Fibroblast of gingiva (primary cell): ENCODE measurements around the gene STIL.

Source experiments
- DNase-seq: peaks from one replicate; pipeline ENCODE4 v3.0.0-alpha.2; 2011; ENCODE audit warnings: low read depth

Gene STIL

DNA sequence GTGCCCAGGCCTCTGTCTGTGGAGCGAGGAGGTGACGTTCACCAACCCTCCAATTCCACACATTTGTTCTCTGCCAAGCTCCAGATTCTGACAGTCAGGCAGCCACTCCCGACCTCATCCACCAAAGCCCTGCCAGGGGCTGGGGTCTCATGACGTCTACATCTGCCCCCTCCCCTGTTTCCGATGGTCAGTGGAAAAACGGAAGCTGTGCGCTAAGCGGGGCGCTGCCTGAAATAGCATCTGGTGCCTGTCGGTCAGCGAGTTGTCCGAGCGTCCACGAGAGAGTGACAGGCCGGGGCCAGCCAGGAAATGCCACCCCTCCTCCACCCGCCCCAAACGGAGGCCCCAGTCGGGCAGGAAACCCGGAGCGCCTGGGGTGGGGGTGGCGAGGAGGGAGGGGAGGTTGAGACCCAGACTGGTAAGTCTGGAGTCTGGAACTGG, 78.7 kb downstream of the STIL start:
- no peak for DNase-seq

DNA sequence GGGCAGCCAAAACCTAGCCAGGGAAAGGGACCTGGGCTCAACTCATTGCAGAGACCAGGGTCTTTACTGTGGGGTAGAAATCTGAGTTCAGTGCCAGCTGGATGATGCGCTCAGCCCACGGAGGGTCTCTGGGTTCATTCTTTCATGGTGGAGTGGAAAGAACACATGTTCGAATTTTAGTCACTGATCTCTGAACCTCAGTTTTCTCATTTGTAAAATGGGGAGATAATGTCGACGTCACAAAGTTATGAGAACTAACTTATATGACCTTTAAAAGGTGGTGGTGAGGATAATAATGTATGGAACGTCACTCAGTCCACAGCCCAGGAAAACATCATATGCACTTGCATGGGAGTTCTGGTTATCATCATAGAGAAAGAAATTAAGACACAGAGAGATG, 80.8 kb downstream of the STIL start:
- no peak for DNase-seq

DNA sequence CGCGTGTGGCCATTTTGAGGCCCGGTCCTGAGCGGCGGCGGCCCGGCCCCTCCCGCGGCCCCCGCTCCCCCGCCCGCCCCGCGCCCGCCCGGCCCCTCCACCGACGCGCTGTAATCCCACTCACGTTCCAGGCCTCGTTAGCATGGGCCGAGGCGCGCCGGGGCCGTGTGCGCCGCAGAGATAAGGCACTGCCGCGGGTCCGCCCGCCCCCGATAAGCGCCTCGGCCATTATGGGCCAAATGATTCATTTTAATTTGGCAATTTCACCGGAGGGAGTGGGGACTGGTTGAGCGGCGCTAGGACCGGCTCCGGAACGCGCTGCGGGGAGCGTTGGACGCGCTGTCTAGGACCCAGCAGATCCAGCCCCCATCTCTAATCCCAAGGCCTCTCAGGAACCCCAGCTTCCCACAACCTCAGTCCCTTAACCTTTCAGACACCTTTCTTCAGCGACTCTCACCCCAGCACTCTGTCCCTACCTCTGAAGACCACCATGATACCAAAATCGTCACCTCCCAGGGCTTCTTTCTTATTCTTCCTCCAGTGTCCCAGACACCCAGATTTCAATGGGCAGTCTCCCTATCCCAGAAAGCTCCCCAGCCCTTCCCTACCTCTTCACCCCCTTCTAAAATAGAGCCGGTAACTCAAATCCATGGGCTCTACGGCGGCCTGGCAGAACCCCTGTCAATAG, 81.6 kb downstream of the STIL start, which contains the start of gene TAL1:
Gene TAL1, minus strand, starts transcription at position 39 of the 688 bp plus-strand sequence. CDS start 6,337 bp downstream, outside the sequence.
- DNase-seq: no peak

DNA sequence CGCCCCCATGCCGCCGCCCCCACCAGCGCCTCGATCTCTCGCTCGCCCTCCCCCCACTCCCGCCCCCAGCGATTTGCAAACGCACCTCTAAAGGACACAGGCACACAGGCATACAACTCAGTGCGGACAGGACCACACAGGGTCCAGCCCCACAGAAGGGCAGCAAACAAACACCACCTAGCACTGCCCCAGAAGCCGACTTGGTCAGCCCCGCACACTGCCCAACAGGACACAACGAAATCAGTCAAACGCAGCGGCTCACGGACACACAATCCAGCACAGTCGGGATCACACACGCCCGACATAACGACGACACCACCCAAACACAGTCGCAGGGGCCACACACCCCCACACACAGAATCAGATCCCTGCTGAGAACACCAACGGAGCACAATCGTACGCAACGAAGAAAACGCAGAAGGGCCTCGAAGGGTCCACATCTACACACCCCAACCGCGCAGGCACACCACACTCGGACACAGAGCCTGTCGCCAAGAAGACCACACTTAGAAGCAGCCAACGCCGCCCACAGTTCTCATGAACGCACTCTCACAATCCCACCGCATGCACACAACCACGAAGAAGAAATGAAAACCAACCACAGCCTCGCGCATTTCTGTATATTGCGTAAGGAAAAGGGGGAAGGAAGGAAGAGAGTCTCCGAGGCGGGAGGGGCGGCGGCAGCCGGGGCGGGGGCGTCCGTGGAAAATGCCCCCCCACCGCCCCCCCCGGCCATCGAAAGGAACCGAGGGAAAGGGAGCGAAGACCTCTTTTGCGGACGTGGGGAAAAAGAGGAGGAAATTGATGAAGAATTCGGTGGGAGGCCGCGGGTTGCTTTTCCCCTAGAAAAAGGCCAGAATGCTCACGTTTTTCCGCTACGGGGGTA, 82.4 kb downstream of the STIL start:
- peak; percentile 11 for DNase-seq

DNA sequence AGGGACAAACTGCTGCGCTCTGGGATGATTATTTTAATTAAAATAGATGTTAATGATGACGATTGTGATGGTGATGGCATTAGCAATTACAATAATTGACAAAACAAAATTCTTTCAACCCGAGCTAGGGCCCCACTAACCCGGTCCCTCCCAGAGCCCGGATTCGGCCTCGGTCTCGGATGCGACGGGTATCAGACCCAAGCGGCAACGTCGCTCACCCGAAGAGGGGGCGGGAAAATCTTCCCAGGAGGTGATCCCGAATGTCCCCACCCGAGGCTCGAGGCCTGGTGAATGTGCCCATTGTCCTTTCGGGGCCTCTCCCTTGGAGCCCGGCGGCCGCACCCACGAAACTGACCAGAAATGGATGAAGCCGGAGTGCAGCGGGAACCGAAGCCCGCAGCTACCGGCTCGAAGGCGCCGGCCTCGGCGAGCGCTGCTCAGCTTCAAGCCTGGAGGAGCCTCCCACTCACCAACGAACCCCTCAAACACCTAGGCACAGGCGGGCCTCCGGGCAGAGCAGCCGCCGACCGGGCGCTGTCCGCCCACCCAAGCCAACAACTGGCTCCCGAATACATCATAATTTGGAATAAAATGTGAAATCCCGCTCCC, 83.2 kb downstream of the STIL start:
- DNase-seq: no peak

DNA sequence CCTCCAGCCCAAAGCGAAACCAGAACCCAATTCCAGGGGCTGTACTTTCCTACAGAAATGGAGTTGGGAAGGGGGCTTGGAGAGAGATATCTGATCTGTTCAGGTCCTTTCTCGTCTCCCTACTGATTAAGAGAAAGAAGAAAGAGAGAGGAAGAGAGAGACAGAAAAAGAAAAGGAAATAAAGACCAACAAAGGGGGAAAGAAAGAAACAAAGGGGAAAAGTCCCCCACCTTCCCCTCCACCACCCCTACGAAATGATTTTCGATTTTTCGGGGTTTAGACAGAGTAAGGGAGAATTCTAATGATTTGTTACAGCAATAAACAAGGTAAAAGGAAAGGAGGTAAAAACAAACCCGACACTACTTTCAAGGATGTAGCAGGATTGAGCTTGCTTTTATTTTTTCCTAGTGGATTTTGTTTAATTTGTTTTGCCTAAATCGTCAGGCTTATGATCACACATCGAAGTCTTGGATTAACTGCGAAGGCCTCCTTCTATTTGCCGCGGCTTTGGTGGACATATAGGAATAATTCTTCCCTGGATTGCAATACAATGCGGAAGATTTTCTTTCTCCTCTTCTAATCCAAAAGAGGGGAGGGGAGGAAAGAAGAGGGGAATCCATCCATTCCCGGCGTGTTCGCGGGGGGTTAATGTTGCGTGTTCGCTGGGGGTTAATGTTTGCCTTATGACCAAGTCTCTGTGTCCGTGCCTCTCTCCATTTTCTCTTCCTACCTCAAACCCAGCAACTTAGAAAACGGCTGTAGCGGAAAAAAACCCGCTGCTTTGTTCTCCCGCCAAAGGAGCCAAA, 83.9 kb downstream of the STIL start:
- DNase-seq: no peak

DNA sequence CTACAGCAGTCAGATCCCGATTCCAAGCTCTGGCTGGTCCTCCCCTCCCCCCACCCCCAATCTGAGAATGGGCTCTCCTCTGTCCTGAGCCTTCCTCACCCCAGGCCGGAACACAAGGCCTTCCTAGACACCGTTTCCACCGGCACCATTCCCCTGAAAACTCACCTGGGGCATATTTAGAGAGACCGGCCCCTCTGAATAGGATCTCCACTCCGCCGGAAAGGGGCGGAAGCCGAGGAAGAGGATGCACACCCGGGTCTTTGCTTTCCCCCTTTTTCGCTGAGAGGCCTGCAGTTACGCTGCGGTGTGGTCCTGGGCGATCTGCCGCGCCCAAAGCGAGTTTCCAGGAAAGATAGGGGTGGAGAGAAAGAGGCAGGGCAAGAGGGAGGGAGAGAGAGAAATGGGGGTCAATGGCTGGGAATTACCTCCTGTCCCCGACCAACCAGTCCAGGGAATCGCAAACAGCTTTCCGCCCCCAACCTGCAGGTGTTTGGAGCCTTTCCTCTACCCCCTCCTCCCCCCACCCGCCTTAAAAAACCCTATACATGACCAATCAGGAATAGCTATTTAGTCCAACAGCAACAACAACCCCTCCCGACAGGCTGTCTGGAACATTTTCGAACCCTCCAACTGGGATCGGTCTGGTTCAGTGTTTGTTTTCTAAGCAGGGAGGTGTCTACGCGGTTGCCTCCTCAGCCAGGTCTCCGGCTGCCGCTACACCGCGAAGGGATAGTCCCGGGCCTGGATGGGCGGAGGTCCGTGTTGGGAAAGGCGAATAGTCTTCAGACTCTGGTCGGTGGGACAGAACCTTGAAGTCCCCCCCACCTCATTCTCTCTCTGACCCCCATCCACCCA, 84.7 kb downstream of the STIL start:
- no peak for DNase-seq

DNA sequence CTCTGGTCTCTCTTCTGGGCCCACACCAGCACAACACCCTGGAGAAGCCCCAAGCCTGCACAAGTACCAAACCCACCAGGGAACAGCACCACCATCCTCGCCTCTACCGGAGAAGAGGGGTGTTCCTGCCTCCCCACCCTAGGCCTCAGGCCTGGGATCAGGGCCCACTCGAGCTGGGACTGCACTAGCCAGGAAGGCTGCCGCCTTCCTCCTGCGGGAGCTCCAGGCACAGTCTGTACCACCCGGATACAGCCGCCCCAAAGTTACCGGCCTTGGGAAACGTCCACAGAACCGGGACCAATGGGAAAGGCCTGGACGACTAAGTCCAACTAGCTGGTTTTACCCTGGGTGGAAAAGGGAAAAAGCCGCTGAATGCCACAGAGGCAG, 85.3 kb downstream of the STIL start:
- DNase-seq: no peak

DNA sequence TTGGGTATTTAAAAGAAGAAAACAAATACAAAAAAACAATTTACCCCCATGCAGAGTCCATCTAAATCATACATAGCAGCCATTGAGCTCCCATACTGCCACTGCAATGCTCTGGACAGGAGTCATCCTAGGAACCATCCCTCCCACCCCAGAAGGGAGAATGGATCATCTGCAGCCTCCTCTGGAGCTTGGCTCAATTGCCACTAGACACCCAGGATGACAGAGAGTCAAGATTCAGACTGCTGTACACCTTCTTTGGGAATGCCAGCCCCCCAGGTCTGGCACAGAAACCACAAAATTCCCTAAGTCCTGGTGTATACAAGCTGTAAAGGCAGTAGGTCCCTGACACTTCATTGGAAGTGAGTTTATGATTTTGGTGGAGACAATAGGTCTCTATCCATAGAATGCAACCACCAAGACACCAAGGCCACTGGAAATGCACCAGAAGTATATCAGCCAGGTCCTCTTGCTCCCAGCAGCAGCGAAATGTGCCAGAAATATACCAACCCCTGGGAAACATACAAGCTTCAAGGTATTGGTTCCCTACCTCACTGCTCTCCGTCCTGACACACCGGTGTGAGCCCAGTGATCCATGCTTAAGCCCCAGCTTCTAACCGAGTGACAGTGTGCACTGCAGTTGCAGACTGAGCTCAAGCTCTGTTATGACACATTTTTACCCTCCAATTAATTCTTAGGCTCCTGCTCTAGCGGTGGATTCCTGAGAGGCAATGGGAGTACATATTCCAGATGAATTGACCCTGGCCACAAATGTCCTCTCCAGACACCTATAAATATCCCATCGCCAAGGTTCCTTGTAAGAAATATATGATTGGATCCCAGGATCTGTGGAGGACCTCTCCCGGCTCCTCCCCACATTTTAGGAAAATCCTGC, 86.4 kb downstream of the STIL start:
- DNase-seq: no peak

DNA sequence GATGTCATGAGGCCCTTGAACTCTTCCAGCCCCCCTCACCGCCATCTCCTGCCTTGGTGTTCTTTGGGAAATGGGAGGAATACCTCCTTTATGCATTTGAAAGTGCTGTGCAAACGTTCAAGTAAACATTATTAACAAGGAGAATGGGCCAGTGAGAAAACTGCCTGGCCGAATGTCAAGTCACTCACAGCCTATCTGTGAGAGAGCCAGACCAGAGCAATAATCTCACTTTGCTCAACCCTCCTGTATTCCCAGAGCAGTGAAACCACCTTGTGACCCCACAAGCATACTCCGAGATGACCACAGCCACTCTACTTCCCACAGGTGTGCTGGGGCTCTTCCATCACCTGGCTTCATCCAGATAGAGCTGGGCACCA, 87.1 kb downstream of the STIL start:
- no peak for DNase-seq

DNA sequence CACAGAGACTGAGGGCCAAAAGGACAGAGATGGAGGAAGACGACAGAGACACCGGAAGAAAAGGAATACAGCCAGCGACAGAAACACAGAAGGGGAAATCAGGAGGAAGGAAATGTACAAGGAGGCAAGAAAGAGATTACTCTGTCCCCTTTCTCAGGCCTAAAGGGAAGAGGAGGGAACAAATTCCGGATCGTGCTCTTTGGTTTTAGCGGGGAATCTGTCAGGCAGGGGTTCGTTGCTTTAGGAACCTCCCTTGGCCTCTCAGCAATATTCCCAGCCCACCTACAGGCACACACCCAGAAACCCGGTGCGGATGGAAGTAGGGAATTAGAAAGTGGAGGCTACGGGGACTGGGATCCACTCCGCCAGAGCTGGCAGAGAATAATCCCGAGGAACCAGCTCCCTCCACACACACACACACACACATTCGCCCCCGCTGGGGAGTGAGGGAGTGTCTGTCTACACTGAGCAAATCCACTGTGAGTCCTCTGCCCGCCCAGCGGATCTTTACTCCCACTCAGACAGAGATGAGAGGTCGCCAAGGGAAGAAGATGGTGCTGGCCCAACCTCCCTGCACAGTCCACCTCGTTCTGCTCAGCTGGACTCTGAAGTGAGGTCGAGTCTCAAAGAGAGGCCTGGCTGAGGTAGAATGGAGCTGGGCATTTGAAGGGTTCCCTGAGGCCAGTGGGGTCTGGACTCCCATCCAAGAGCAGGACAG, 87.7 kb downstream of the STIL start:
- no peak for DNase-seq

DNA sequence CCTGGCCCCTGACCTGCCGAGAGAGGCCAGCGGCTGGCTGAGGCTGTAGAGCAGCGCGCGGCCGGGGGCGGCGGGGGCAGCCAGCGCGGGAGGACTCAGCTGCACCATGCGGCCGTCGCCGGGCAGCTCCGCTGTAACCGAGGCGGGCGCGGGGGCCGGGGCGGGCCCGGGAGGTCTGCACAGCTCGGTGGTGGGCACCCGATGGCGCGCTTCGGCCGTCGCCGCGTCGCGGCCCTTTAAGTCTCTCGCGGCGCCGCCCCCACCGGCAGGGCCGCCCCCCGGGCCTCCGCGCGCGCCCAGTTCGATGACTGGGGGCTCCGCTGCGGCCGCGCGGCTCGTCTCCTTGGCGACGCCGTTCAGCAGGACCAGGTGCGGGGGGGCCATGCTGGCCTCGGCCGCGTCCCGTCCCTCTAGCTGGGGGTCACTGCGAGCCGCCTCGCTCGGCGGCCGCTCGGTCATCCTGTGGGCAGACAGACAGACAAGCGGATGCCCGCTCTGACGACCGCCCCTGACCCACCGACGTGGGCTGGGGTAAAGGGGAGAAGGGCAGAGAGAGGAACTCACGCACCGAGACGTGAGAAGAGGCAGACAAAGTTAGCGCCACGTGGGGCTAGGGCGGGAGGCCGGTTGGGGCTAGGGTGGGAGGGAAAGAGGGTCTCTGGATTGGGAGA, 88.4 kb downstream of the STIL start:
- no peak for DNase-seq

DNA sequence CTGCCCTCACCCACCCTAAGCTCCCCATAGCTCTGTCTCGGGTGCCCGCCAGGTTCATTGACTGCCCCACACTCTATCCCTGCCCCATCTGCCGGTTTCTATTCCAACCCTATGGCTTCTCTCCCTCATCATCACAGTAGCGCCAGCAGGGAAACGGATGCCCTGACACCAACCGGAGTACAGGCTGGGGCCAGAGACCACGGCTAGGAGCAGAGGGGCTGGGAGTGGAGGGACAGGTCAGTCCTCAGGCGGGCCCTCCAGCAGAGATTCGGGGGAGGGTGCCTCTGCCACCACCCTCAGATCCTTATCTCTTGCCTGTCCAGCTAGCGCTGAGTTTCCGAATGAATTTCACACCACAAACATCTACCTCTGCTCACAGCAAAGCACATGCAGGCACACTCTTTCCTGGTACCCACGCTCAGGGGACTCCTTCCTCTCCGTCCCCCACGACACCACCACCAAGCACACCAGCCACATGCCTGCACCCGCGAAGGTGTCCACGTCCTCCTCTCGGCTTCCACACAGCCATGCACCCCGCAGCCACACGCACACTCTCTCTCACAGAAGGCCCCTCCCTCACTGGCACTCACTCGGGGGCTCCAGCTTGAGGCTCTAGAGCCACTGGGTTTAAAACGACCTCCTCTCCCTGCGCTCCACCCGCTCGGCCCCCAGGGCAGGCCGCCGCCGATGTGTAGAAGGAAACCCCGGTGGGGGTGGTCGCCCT, 89.1 kb downstream of the STIL start:
- no peak for DNase-seq

DNA sequence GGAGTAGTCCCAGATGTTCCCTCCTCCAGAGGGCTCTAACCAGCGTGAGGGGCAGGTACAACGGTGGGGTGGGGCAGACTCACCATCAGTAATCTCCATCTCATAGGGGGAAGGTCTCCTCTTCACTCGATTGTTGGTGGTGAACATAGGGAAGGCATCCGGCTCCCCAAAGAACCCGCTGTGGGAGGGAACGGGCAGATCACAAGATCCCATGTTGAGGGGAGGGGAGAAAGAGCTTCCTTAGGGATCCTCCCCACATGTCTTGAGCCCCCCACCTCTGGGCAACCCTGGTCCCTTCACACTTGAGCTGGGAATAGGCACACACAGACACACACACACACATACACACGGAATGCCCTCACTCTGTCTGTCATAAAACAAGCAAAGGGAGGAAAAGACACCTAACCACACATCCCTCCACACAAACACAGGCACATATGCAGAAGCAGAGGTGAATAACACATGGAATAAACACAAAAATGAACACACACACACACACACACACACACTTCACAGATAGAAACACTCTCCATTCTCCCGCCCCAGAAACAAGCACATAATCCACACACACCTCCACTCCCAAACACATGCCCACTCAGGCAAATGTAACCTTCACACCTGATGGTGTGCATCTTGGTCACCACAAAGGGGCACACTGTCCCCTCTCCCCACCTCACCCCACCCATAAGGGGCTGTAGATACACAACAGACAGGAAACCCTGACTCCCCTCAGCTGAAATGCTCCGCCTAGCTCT, 89.8 kb downstream of the STIL start:
- DNase-seq: no peak

DNA sequence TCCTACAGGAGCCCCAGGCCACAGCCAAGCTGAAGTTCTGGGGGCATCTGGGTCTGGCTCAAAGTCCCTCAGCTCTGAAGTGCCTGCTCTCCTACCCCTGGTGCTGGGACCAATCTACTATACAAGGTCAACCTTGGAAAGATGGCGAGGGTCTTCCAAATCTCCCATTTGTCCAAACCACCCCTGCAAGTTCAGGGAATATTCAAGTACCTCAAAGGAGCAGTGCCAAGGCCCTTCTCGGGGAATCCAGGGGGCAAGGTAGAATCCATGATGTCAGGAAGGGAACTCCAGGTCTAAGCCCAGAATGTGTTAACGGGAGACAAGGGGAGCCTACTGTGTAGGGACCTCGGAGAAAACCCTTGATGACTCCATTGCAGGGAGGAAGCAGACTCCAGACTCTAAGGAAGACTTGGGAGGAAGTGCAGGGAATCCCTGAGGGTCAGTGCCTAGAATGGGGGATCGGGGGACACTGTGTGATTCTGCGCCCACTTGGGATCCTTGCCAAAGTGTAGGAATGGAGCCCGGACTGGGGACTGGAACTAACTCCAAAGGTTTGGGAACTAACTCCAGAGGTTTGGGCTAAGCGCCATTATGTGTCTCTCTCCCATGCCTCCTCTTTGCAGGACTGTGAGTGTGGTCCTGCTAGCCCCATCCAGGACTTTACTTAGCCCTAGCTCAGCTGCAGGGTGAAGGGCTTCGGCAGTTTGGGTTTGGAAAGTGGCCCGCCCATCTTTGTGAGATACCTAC, 90.6 kb downstream of the STIL start:
- DNase-seq: no peak

DNA sequence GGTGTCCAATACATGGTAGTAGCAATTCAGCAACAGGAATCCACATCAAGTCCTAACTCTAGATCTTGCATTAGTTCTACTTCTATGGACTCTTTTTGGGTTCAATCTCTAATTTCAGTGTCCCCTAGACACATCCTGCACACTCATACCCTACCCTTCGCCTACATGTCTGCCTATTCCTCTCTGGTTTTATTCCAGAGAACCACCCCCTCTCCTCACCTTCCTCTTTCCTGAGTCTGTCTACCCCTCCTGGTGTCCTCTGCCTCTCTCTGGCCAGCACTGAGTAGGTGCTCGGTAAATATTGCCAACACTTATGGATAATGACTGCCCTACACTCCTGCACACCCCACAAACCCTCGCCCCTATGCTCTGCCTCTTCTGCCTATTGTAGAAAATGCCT, 91.5 kb downstream of the STIL start:
- no peak for DNase-seq
